Activated CD4-positive, alpha-beta T cell treated with anti-CD3 and anti-CD28 coated beads, Interleukin-2, amount 10 ng/mL, durations not matched to agents 7 days and 5 days (primary cell): ENCODE measurements around the gene ELMO3. TPM values are rescaled to one million over a fixed set of nuclear protein-coding genes. Genes with fewer than 3 reads are reported as not detected.

Source experiments
- microRNA-seq: library from miRNA; unstranded; fragments of <30 nt; microRNA quantifications from one replicate; pipeline ENCODE4 v1.2.0, GENCODE V29; 2021; ENCODE audit warnings: borderline microRNAs expressed, borderline replicate concordance
- total RNA-seq, 2 experiments: library from RNA; stranded (reverse); gene quantifications; one replicate each; pipeline ENCODE4 v1.2.3, GENCODE V29; 2021

Gene ELMO3
- total RNA-seq, 2 experiments from 2014 or later: 6.2 to 6.3 TPM

Small RNAs within 50 kb of the gene (microRNA-seq; reads per million reads assigned to microRNA genes)
- 37.9 reads per million, percentile 61 among the genes with 10 or more reads in this experiment for gene MIR328

Other genes starting within 250 kb of the ELMO3 start
- gene CES3, start 237.9 kb upstream of the ELMO3 start, total RNA-seq: 1 to 10 TPM; 5.9 to 6.4 TPM
- 10 to 100 TPM; 28.9 to 30.5 TPM for gene CES4A, start 210.5 kb upstream of the ELMO3 start, total RNA-seq
- gene CBFB, start 170.0 kb upstream of the ELMO3 start, total RNA-seq: 100 to 1,000 TPM; 218 to 222 TPM
- 10 to 100 TPM; 15.2 to 19.0 TPM for gene PHAF1, start 89.2 kb upstream of the ELMO3 start, total RNA-seq
- 1 to 10 TPM; 7.1 to 7.2 TPM for gene B3GNT9, start 48.1 kb upstream of the ELMO3 start, total RNA-seq
- 10 to 100 TPM; 47.2 to 57.5 TPM for gene TRADD, start 39.2 kb upstream of the ELMO3 start, total RNA-seq
- 10 to 100 TPM; 35.7 to 46.6 TPM for gene FBXL8, start 39.2 kb upstream of the ELMO3 start, total RNA-seq
- gene HSF4, start 34.4 kb upstream of the ELMO3 start, total RNA-seq: 10 to 100 TPM; 49.6 to 58.1 TPM
- gene NOL3, start 28.6 kb upstream of the ELMO3 start, total RNA-seq: 10 to 100 TPM in 1 of 2 experiments, 1 to 10 TPM in 1; 8.9 to 13.3 TPM
- gene MATCAP1, start 15.2 kb upstream of the ELMO3 start, total RNA-seq: 10 to 100 TPM; 47.5 to 51.4 TPM
- gene EXOC3L1, start 9.0 kb upstream of the ELMO3 start, total RNA-seq: not detected
- gene E2F4, start 7.0 kb upstream of the ELMO3 start, total RNA-seq: 100 to 1,000 TPM; 114 to 120 TPM
- 10 to 100 TPM; 25.8 to 40.8 TPM for gene TMEM208, start 28.0 kb downstream of the ELMO3 start, total RNA-seq
- 10 to 100 TPM; 59.2 to 62.0 TPM for gene FHOD1, start 48.4 kb downstream of the ELMO3 start, total RNA-seq
- 1 to 10 TPM; 1.5 to 2.0 TPM for gene SLC9A5, start 49.8 kb downstream of the ELMO3 start, total RNA-seq
- gene PLEKHG4, start 80.4 kb downstream of the ELMO3 start, total RNA-seq: 10 to 100 TPM; 15.7 TPM
- not detected for gene KCTD19, start 127.6 kb downstream of the ELMO3 start, total RNA-seq
- not detected for gene LRRC36, start 127.7 kb downstream of the ELMO3 start, total RNA-seq
- not detected for gene TPPP3, start 194.4 kb downstream of the ELMO3 start, total RNA-seq
- gene ZDHHC1, start 217.3 kb downstream of the ELMO3 start, total RNA-seq: under 1 TPM; 0.22 to 0.29 TPM
- not detected for gene HSD11B2, start 232.0 kb downstream of the ELMO3 start, total RNA-seq